ENCODE results near the gene STIM2. TPM values are rescaled to one million over a fixed set of nuclear protein-coding genes. Genes with fewer than 3 reads are reported as not detected.

The STIM2 gene
- total and polyA plus RNA-seq, 9 of the 15 experiments (the other 6 are each of a cell fraction or from before 2014, with no cell fraction given) = 7.2 to 26.8 (median 15.4) TPM

DNA sequence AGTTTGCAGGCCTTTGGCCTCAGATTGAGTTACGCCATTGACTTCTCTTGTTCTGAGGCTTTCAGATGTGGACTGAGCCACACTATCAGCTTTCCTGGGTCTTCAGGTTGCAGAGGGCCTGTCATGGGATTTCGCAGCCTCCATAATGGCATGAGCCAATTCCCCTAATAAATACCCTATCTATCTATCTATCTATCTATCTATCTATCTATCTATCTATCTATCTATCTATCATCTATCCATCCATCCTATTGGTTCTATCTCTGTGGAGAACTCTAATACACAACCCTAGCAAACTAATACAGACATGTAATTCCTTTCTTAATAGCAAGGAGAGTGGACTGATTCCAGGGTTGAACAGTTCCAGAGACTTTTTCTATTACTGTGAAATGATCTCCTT is 9.5 kb upstream of the STIM2 start:
- Histone ChIP-seq H3K9me3 (replicated peaks; ENCODE audit: control insufficient read depth, insufficient read depth, low read depth, low read length) (no peaks in the 10 kb centered on the region), H3K9ac (ENCODE audit: insufficient read depth in 1 of 2, low read depth in 2 of 2, low read length in 2 of 2) (no peak overlapping the region), H3K9me1 (ENCODE audit: control insufficient read depth, insufficient read depth, low read length) (no peaks in the 10 kb centered on the region), H2AFZ (ENCODE audit: low read depth, low read length) (no peak overlapping the region), H3K4me1 (replicated peaks in 1 of 2; ENCODE audit: control insufficient read depth in 2 of 2, insufficient read depth in 2 of 2, low read length in 2 of 2) (no peaks in the 10 kb centered on the region; a peak in 1 of 5 replicates), H3K4me2 (ENCODE audit: insufficient read depth, low read length) (no peak overlapping the region), H3K36me3 (ENCODE audit: control insufficient read depth, insufficient read depth, low read length) (no peaks in the 10 kb centered on the region), H3K4me3 (no peak overlapping the region), H4K20me1 (replicated peaks; ENCODE audit: control insufficient read depth, insufficient read depth, low read length) (no peaks in the 10 kb centered on the region), H3K27ac (ENCODE audit: extremely low read depth, low read depth, low read length) (no peak overlapping the region), H3K27me3 (ENCODE audit: control insufficient read depth in 2 of 2, insufficient read depth in 2 of 2, low read length in 2 of 2) (no peaks in the 10 kb centered on the region), H3K79me2 (ENCODE audit: control insufficient read depth, insufficient read depth, low read length) (no peaks in the 10 kb centered on the region)
- peak; percentile 96 for TF ChIP-seq DACH1 (IDR thresholded peaks at IDR 0.05; ENCODE audit: partially characterized antibody)
- no peak for TF ChIP-seq ZFP36 (IDR thresholded peaks at IDR 0.05; ENCODE audit: low read depth, low read length, partially characterized antibody)
- no peak for TF ChIP-seq HNRNPK (IDR thresholded peaks at IDR 0.05; ENCODE audit: low read depth, low read length, poor library complexity, severe bottlenecking)
- TF ChIP-seq RAD51 (IDR thresholded peaks at IDR 0.05; ENCODE audit: borderline replicate concordance, low read depth) = no peak
- TF ChIP-seq, protein P1, sequence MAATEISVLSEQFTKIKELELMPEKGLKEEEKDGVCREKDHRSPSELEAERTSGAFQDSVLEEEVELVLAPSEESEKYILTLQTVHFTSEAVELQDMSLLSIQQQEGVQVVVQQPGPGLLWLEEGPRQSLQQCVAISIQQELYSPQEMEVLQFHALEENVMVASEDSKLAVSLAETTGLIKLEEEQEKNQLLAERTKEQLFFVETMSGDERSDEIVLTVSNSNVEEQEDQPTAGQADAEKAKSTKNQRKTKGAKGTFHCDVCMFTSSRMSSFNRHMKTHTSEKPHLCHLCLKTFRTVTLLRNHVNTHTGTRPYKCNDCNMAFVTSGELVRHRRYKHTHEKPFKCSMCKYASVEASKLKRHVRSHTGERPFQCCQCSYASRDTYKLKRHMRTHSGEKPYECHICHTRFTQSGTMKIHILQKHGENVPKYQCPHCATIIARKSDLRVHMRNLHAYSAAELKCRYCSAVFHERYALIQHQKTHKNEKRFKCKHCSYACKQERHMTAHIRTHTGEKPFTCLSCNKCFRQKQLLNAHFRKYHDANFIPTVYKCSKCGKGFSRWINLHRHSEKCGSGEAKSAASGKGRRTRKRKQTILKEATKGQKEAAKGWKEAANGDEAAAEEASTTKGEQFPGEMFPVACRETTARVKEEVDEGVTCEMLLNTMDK (IDR thresholded peaks at IDR 0.05; ENCODE audit: borderline replicate concordance, insufficient read depth, low read depth, low read length, poor library complexity, severe bottlenecking) = no peak
- TF ChIP-seq ZNF175 (CRISPR knock-in tag; IDR thresholded peaks at IDR 0.05; ENCODE audit: low read depth) = no peak
- no peak for TF ChIP-seq HMGN3 (IDR thresholded peaks at IDR 0.05; ENCODE audit: borderline replicate concordance, extremely low read depth, insufficient read length, low read depth, low read length)
- no peak for ATAC-seq
- DNase-seq (ENCODE audit: extremely low read depth in 1 of 4, low spot score in 3 of 4) = no peak
- no TSS peak for BruUV-seq (replicated peaks)
- WGBS (ENCODE audit: insufficient coverage, low coverage, missing lambda C conversion rate) = 8% methylated on average over 1 of the region's 2 CpGs
- ChIA-PET CTCF (ENCODE audit: low intra/inter-chr PET ratio) (no interaction called here), POLR2A (no interaction called here)
- intact Hi-C loops (cut with micrococcal nuclease) (loop anchor here (10.0 kb wide), 1 partner anchor 116 kb away; no protein-coding TSS in a partner anchor), in situ Hi-C loops (cut with MboI) (no loop called here)
- no peak for FAIRE-seq

All from K562 (cell line).